Astrocyte of the cerebellum (primary cell): ENCODE measurements around the gene DCUN1D3.

Experiments used
- DNase-seq: peaks from one replicate; pipeline ENCODE4 v3.0.0-alpha.2; 2011; ENCODE audit warnings: low read depth
- H3K4me3 ChIP-seq: 2 replicates; pipeline ENCODE4 v1.5.1; 2011; ENCODE audit warnings: mild to moderate bottlenecking, low read depth, low read length, moderate library complexity
- CTCF ChIP-seq: IDR thresholded peaks from 2 replicates; pipeline ENCODE4 v1.5.1; 2012; ENCODE audit warnings: low read length, low read depth, moderate library complexity, mild to moderate bottlenecking; ENCODE audit errors: missing control alignments
- in situ Hi-C: cut with HindIII; loops from 2 replicates; pipeline ENCODE4 v1.10.0; 2017; ENCODE audit warnings: low sequenced_read_pairs

DCUN1D3 gene

GRCh38 chr16:20920799-20921198 is 20.6 kb upstream of the DCUN1D3 start:
- H3K4me3 ChIP-seq, result no peak overlapping the region
- TF ChIP-seq CTCF, result no peak
- in situ Hi-C loops, result no loop called here
- no peak for DNase-seq

GRCh38 chr16:20920091-20920490 is 19.9 kb upstream of the DCUN1D3 start:
- no peak for DNase-seq
- in situ Hi-C loops, result no loop called here
- H3K4me3 ChIP-seq, result no peak overlapping the region
- TF ChIP-seq CTCF, result no peak

- DNase-seq, result no peak
- H3K4me3 ChIP-seq, result no peak overlapping the region
- in situ Hi-C loops, result no loop called here
- no peak for TF ChIP-seq CTCF
These were observed 18.5 kb upstream of the DCUN1D3 start for GRCh38 chr16:20918486-20919239.

- in situ Hi-C loops, result no loop called here
- no peak for TF ChIP-seq CTCF
- no peak for DNase-seq
- no peak overlapping the region for H3K4me3 ChIP-seq
These were observed 16.8 kb upstream of the DCUN1D3 start for GRCh38 chr16:20916942-20917341.

GRCh38 chr16:20916289-20916688 is 16.1 kb upstream of the DCUN1D3 start:
- in situ Hi-C loops, result no loop called here
- H3K4me3 ChIP-seq, result no peak overlapping the region
- no peak for TF ChIP-seq CTCF
- DNase-seq, result no peak

- DNase-seq, result no peak
These were observed 11.2 kb upstream of the DCUN1D3 start for GRCh38 chr16:20911361-20911760.

More at GRCh38 chr16:20911361-20911760, 11.2 kb upstream of the DCUN1D3 start:
- no peak overlapping the region for H3K4me3 ChIP-seq
- in situ Hi-C loops, result no loop called here
- no peak for TF ChIP-seq CTCF
